K562 (cell line): ENCODE results near the gene QRFP. TPM values are rescaled to one million over a fixed set of nuclear protein-coding genes. Genes with fewer than 3 reads are reported as not detected.
A peak's percentile ranks its signal among the peaks of the same experiment; 100 is the strongest.

Experiments used
- ATAC-seq: fragments of 200-7000 bp; cut with Tn5 transposase; 3 replicates; pipeline ENCODE4 v1.9.1; 2020; ENCODE audit warnings: moderate library complexity
- BruUV-seq: library from RNA; stranded (reverse); fragments of 400-500 nt; replicated peaks from 2 replicates; lab custom pipeline; 2021; lab: Mats Ljungman, UMichigan
- CTCF ChIA-PET: fragments of 300-600 bp; formaldehyde crosslinking; extraction: SDS; loops from one replicate; lab custom pipeline; 2021; ENCODE audit warnings: low intra/inter-chr PET ratio; lab: Yijun Ruan, JAX
- POLR2A ChIA-PET: fragments of 300-600, 350-650 bp; sonication (Branson Sonifier 250); formaldehyde crosslinking; extraction: SDS; loops from one replicate; lab custom pipeline; 2021; ENCODE audit warnings: antibody characterized with exemption, inconsistent platforms; lab: Yijun Ruan, JAX
- DNase-seq, 4 experiments: peaks; one replicate each; pipeline versions ENCODE4 v3.0.0 to v3.0.0-alpha.2; 2011 to 2018; ENCODE audit warnings: low spot score in 3 of 4, mixed read lengths in 3 of 4; ENCODE audit errors: extremely low read depth in 1 of 4
- FAIRE-seq: peaks from 2 replicates; lab custom pipeline; 2011; peaks lifted over from hg19 to GRCh38; lab: Jason Lieb, UNC
- H2AFZ ChIP-seq: 2 replicates; pipeline ENCODE4 v1.6.0; 2011; ENCODE audit warnings: low read depth, low read length, control low read depth, inconsistent platforms
- H3K27ac ChIP-seq: fragments of 200-600 bp; 3 replicates; pipeline ENCODE4 v1.8.0; 2011; ENCODE audit warnings: low read depth, mild to moderate bottlenecking, control low read depth, inconsistent platforms, low read length, moderate library complexity, mixed read lengths; ENCODE audit errors: extremely low read depth
- H3K27me3 ChIP-seq, 2 experiments: fragments of 300-600 bp in 1 of 2; 2 replicates in 1 of 2; 3 replicates in 1 of 2; pipeline versions ENCODE4 v1.6.0 to v1.8.0; 2011; ENCODE audit warnings: inconsistent platforms in 2 of 2, low read length in 2 of 2, mild to moderate bottlenecking in 1 of 2, mixed read lengths in 1 of 2, moderate library complexity in 1 of 2; ENCODE audit not compliant: control insufficient read depth in 2 of 2, insufficient read depth in 2 of 2
- H3K36me3 ChIP-seq: fragments of 300-600 bp; 3 replicates; pipeline ENCODE4 v1.8.0; 2011; ENCODE audit warnings: mild to moderate bottlenecking, low read length, inconsistent platforms; ENCODE audit not compliant: control insufficient read depth, insufficient read depth
- H3K4me1 ChIP-seq, 2 experiments: fragments of 200-600 bp in 1 of 2; replicated peaks in 1 of 2; 2 replicates in 1 of 2; 3 replicates in 1 of 2; pipeline versions ENCODE4 v1.5.1 to v1.8.0; 2011; ENCODE audit warnings: inconsistent platforms in 2 of 2, low read length in 2 of 2, mild to moderate bottlenecking in 1 of 2, mixed read lengths in 1 of 2, moderate library complexity in 1 of 2; ENCODE audit not compliant: control insufficient read depth in 2 of 2, insufficient read depth in 2 of 2
- H3K4me2 ChIP-seq: 2 replicates; pipeline ENCODE4 v1.6.1; 2011; ENCODE audit warnings: low read length, control low read depth, inconsistent platforms, mixed read lengths; ENCODE audit not compliant: insufficient read depth
- H3K4me3 ChIP-seq: fragments of 200-600 bp; sonication (generic), shearing (Covaris generic); 2 replicates; pipeline ENCODE4 v1.5.1; 2016; ENCODE audit warnings: control low read depth, inconsistent platforms
- H3K79me2 ChIP-seq: fragments of 200-600 bp; 3 replicates; pipeline ENCODE4 v1.8.0; 2011; ENCODE audit warnings: low read length, inconsistent platforms; ENCODE audit not compliant: control insufficient read depth, insufficient read depth
- H3K9ac ChIP-seq, 2 experiments: 2 replicates each; pipeline versions ENCODE4 v1.6.0 to v1.6.1; 2011; ENCODE audit warnings: low read depth in 2 of 2, low read length in 2 of 2, control low read depth in 1 of 2, inconsistent platforms in 1 of 2, mild to moderate bottlenecking in 1 of 2, mixed read lengths in 1 of 2; ENCODE audit not compliant: insufficient read depth in 1 of 2
- H3K9me1 ChIP-seq: one replicate; pipeline ENCODE4 v1.6.0; 2011; ENCODE audit warnings: inconsistent platforms, mild to moderate bottlenecking, low read length, moderate library complexity; ENCODE audit not compliant: control insufficient read depth, insufficient read depth
- H3K9me3 ChIP-seq: replicated peaks from 2 replicates; pipeline ENCODE4 v1.5.1; 2011; ENCODE audit warnings: low read depth, low read length, inconsistent platforms; ENCODE audit not compliant: control insufficient read depth, insufficient read depth
- H4K20me1 ChIP-seq: replicated peaks from 2 replicates; pipeline ENCODE4 v1.6.1; 2011; ENCODE audit warnings: low read length, inconsistent platforms, mixed read lengths; ENCODE audit not compliant: control insufficient read depth, insufficient read depth
- BCOR ChIP-seq: fragments of 450-650 bp; IDR thresholded peaks from 2 replicates; pipeline ENCODE4 v1.6.1; 2016
- CBX8 ChIP-seq: fragments of 200-600 bp; sonication (generic); IDR thresholded peaks from 2 replicates; pipeline ENCODE4 v1.6.1; 2012; ENCODE audit warnings: borderline replicate concordance, mixed run types, low read depth, mild to moderate bottlenecking, moderate library complexity, mixed read lengths, low read length, control low read depth, inconsistent platforms; ENCODE audit not compliant: poor library complexity, severe bottlenecking; ENCODE audit errors: extremely low read depth
- HNRNPK ChIP-seq: fragments of 200-400 bp; formaldehyde crosslinking; IDR thresholded peaks from one replicate; pipeline ENCODE4 v1.6.1; 2018; ENCODE audit warnings: mild to moderate bottlenecking, low read depth, low read length; ENCODE audit not compliant: poor library complexity, severe bottlenecking
- HSF4 ChIP-seq: fragments of 250-450 bp; sonication (Bioruptor Pico); IDR thresholded peaks from 2 replicates; pipeline ENCODE4 v2.1.2; 2022; ENCODE audit warnings: mild to moderate bottlenecking, moderate library complexity, borderline replicate concordance
- NR2C2 ChIP-seq, 2 experiments: fragments of 200-800 bp in 1 of 2; sonication (Bioruptor generic) in 1 of 2; sonication (generic) in 1 of 2; formaldehyde crosslinking in 1 of 2; IDR thresholded peaks; 2 replicates each; pipeline versions ENCODE4 v1.6.1 to v1.8.0; 2016 to 2022; ENCODE audit warnings: mild to moderate bottlenecking in 1 of 2, missing compliant biosample characterization in 1 of 2, missing genetic modification characterization in 1 of 2, missing genetic modification reagents in 1 of 2
- NR3C1 ChIP-seq: sonication (generic); formaldehyde crosslinking; IDR thresholded peaks from 2 replicates; pipeline ENCODE4 v1.8.1; 2022; ENCODE audit warnings: missing genetic modification reagents
- POU5F1 ChIP-seq: fragments of 150-350 bp; IDR thresholded peaks from 2 replicates; pipeline ENCODE4 v1.6.1; 2014; ENCODE audit warnings: borderline replicate concordance, low read length, low read depth, mild to moderate bottlenecking; ENCODE audit not compliant: partially characterized antibody
- U2AF2 ChIP-seq: fragments of 200-400 bp; formaldehyde crosslinking; optimal IDR thresholded peaks from 2 replicates; pipeline ENCODE3; 2017; ENCODE audit warnings: low read depth, mild to moderate bottlenecking, low read length
- ZNF174 ChIP-seq: fragments of 250-450 bp; sonication (Bioruptor Pico); IDR thresholded peaks from 2 replicates; pipeline ENCODE4 v1.4.0; 2020; ENCODE audit warnings: mild to moderate bottlenecking
- ZNF780A ChIP-seq: fragments of 250-450 bp; sonication (Bioruptor Pico); IDR thresholded peaks from 2 replicates; pipeline ENCODE4 v1.5.0; 2021; ENCODE audit warnings: mild to moderate bottlenecking
- WGBS: fragments of 100-300 bp; shearing (Covaris generic); methylation state at CpG from one replicate; pipeline ENCODE4 v1.1.6; 2016; ENCODE audit warnings: low coverage, mixed read lengths; ENCODE audit not compliant: insufficient coverage; ENCODE audit errors: missing lambda C conversion rate; 5-methylcytosine and 5-hydroxymethylcytosine counted together
- in situ Hi-C: fragments of 300-500 bp; cut with MboI; formaldehyde crosslinking; loops from 4 replicates; pipeline ENCODE4 v1.15.0; 2018; ENCODE audit warnings: inconsistent platforms, mixed read lengths
- intact Hi-C: fragments of 100-400 bp; cut with micrococcal nuclease; formaldehyde crosslinking; loops from 2 replicates; pipeline ENCODE4 v1.14.2; 2022
- polyA plus RNA-seq, 8 experiments: library from polyadenylated mRNA; depleted of rRNA in 4 of 8; stranded (reverse) in 5 of 8; unstranded in 3 of 8; fragments of >200 nt; fragmentation: Nextera tagmentation in 2 of 8; fragmentation: Illumina TruSeq in 1 of 8; extraction: Ambion mirVana in 2 of 8; extraction: Trizol in 1 of 8; gene quantifications; 2 replicates each; pipeline versions ENCODE4 v1.2.1 to v1.2.3, GENCODE V29; 2011 to 2014; ENCODE audit warnings: inconsistent platforms in 1 of 8, missing spikeins in 1 of 8
- total RNA-seq, 7 experiments: library from RNA; depleted of rRNA in 6 of 7; stranded (reverse); fragments of >200 nt in 6 of 7; fragmentation: Illumina TruSeq in 2 of 7; extraction: Trizol in 2 of 7; gene quantifications; 2 replicates each; pipeline versions ENCODE4 v1.2.1 to v1.2.3, GENCODE V29; 2011 to 2021; ENCODE audit warnings: low replicate concordance in 1 of 7
- TF ChIP-seq, protein P1 (sequence below): sonication (generic); formaldehyde crosslinking; IDR thresholded peaks from 2 replicates; pipeline ENCODE4 v1.8.1; 2023; ENCODE audit warnings: mild to moderate bottlenecking, missing genetic modification reagents
- TF ChIP-seq, protein P2 (sequence below): IDR thresholded peaks from 2 replicates; pipeline ENCODE4 v1.6.1; 2016; ENCODE audit warnings: missing genetic modification characterization, missing compliant biosample characterization
- TF ChIP-seq, protein P3 (sequence below): sonication (generic); formaldehyde crosslinking; IDR thresholded peaks from 2 replicates; pipeline ENCODE4 v1.8.0; 2022; ENCODE audit warnings: mild to moderate bottlenecking, missing genetic modification reagents, borderline replicate concordance

QRFP gene
- total and polyA plus RNA-seq, 9 of the 15 experiments (the other 6 are each of a cell fraction or from before 2014, with no cell fraction given) = not detected

DNA sequence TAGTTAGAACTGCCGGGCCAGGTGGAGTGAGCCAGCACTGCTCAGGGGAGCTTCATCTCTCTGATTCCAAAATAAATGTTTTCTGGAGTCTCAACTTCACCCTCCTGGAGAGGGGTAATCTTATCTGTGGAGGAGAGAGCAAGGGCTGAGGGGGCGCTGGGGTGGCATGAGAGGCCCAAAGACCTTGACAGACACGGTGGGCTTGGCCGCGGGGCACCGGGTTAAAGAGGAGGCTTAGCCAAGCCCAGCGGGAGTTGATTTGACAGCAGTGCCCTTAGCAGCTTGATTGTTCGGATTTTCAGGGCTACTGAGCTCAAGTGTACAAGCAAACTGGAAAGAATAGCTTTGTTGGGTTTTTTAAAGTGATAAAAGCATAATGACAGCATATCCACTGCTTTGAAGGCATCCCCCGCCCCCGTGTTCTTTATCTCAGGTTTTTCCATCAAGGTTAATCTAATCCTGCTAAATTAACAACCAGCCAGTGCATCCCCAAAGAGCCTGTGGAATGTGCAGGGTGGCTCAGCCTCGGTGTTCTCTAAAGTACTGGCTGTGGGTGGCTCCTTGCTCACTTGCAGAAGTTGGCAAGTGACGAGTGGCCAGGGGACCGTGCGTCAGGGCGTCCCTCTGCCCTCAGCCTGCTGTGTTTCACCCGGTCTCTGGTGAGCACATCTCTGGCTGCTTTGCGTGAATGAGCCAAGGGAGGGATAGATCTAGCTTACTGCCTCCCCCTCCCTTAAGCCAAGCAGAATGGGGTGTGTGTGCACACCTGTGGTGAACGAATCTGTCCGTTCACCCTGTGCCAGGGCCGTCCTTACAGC, 5.5 kb downstream of the QRFP start (continued):
- TF ChIP-seq HSF4 (CRISPR knock-in tag) (no peak), ZNF174 (CRISPR knock-in tag) (no peak)

DNA sequence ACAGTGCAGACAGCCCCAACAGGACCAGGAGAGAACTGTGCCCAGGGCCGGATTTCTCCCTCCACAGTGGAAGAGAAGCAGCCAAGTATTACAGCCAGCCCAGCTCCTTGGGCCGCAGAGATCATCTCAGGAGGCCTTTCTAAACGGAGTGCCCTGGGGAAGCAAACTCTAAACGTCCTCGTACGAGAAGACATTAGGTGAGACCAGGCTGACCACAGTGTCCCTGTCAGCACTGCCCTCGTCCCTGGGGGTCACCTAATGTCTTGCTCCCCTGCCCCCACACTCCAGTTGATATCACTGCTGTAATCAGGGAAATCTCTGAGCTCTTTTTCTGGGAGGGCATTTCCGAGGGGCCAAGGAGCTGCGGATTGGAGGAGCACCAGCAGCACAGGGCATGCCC, 6.5 kb downstream of the QRFP start:
- Histone ChIP-seq H3K4me1 (peaks cover 6 to 50% of the 10 kb centered on the region in 2 experiments; a peak in 4 of 5 replicates), H3K4me2 (no peak overlapping the region), H3K36me3 (peaks cover 53% of the 10 kb centered on the region), H3K79me2 (no peaks in the 10 kb centered on the region), H3K27me3 (no peaks in the 10 kb centered on the region; a peak in 1 of 5 replicates), H3K4me3 (no peak overlapping the region), H2AFZ (no peak overlapping the region), H3K9me3 (no peaks in the 10 kb centered on the region), H4K20me1 (peaks cover 74% of the 10 kb centered on the region), H3K9ac (peak overlapping the region in 1 of 2 experiments; percentile 5; a peak in 2 of 4 replicates), H3K9me1 (peaks cover 3% of the 10 kb centered on the region), H3K27ac (no peak overlapping the region)
- 69% methylated on average over 9 of the region's 9 CpGs for WGBS
- in situ Hi-C loops (no loop called here), intact Hi-C loops (no loop called here)
- no peak for ATAC-seq
- peak in 1 of 4 experiments; percentile 49 for DNase-seq
- no TSS peak for BruUV-seq
- FAIRE-seq = no peak
- ChIA-PET POLR2A (interaction anchor here (0.6 to 14.2 kb wide), 15 partner anchors 8 to 543 kb away, joined by 3 to 334 read pairs (median 4); no protein-coding TSS in a partner anchor), CTCF (interaction anchor here (0.5 to 0.7 kb wide), 2 partner anchors 19 to 366 kb away, joined by 3 read pairs; no protein-coding TSS in a partner anchor)
- no peak for TF ChIP-seq U2AF2
- TF ChIP-seq, protein P1, sequence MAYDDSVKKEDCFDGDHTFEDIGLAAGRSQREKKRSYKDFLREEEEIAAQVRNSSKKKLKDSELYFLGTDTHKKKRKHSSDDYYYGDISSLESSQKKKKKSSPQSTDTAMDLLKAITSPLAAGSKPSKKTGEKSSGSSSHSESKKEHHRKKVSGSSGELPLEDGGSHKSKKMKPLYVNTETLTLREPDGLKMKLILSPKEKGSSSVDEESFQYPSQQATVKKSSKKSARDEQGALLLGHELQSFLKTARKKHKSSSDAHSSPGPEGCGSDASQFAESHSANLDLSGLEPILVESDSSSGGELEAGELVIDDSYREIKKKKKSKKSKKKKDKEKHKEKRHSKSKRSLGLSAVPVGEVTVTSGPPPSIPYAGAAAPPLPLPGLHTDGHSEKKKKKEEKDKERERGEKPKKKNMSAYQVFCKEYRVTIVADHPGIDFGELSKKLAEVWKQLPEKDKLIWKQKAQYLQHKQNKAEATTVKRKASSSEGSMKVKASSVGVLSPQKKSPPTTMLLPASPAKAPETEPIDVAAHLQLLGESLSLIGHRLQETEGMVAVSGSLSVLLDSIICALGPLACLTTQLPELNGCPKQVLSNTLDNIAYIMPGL (CRISPR knock-in tag) = peak; percentile 64; the same call in 1 of the 2 replicates
- TF ChIP-seq NR2C2 (CRISPR knock-in tag; IDR thresholded peaks at IDR 0.05) = no peak
- no peak for TF ChIP-seq NR2C2 (tag; IDR thresholded peaks at IDR 0.05)
- TF ChIP-seq, protein P2, sequence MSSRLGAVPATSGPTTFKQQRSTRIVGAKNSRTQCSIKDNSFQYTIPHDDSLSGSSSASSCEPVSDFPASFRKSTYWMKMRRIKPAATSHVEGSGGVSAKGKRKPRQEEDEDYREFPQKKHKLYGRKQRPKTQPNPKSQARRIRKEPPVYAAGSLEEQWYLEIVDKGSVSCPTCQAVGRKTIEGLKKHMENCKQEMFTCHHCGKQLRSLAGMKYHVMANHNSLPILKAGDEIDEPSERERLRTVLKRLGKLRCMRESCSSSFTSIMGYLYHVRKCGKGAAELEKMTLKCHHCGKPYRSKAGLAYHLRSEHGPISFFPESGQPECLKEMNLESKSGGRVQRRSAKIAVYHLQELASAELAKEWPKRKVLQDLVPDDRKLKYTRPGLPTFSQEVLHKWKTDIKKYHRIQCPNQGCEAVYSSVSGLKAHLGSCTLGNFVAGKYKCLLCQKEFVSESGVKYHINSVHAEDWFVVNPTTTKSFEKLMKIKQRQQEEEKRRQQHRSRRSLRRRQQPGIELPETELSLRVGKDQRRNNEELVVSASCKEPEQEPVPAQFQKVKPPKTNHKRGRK (tag) = no peak
- TF ChIP-seq, protein P3, sequence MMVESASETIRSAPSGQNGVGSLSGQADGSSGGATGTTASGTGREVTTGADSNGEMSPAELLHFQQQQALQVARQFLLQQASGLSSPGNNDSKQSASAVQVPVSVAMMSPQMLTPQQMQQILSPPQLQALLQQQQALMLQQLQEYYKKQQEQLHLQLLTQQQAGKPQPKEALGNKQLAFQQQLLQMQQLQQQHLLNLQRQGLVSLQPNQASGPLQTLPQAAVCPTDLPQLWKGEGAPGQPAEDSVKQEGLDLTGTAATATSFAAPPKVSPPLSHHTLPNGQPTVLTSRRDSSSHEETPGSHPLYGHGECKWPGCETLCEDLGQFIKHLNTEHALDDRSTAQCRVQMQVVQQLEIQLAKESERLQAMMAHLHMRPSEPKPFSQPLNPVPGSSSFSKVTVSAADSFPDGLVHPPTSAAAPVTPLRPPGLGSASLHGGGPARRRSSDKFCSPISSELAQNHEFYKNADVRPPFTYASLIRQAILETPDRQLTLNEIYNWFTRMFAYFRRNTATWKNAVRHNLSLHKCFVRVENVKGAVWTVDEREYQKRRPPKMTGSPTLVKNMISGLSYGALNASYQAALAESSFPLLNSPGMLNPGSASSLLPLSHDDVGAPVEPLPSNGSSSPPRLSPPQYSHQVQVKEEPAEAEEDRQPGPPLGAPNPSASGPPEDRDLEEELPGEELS (CRISPR knock-in tag) = no peak
- TF ChIP-seq BCOR = no peak
- TF ChIP-seq HNRNPK = no peak
- TF ChIP-seq ZNF780A (CRISPR knock-in tag) = no peak
- no peak for TF ChIP-seq CBX8
- TF ChIP-seq POU5F1 = no peak
- no peak for TF ChIP-seq NR3C1 (CRISPR knock-in tag)
